ENCODE data around the gene MAP3K6. TPM values are rescaled to one million over a fixed set of nuclear protein-coding genes. Genes with fewer than 3 reads are reported as not detected.

The MAP3K6 gene
- total RNA-seq, 1 donor from 2014 or later: 12.1 TPM

- Histone ChIP-seq H3K27me3 (ENCODE audit: control insufficient read depth, insufficient read depth, low read length) (no peaks in the 10 kb centered on the region), H3K4me3 (ENCODE audit: low read depth, low read length) (no peak overlapping the region), H3K36me3 (ENCODE audit: control insufficient read depth, insufficient read depth, low read length) (peaks cover 18% of the 10 kb centered on the region)
- no peak for DNase-seq (ENCODE audit: low read depth)
- TF ChIP-seq CTCF (IDR thresholded peaks at IDR 0.05; ENCODE audit: insufficient read depth, low read length, severe bottlenecking): no peak
- FAIRE-seq: no peak
These were observed 27.5 kb downstream of the MAP3K6 start for GRCh38 chr1:27339213-27339612.

- Histone ChIP-seq H3K27me3 (ENCODE audit: control insufficient read depth, insufficient read depth, low read length) (no peaks in the 10 kb centered on the region), H3K36me3 (ENCODE audit: control insufficient read depth, insufficient read depth, low read length) (peaks cover 22% of the 10 kb centered on the region), H3K4me3 (ENCODE audit: low read depth, low read length) (no peak overlapping the region)
- FAIRE-seq (no peak), DNase-seq (ENCODE audit: low read depth) (no peak)
- TF ChIP-seq CTCF (IDR thresholded peaks at IDR 0.05; ENCODE audit: insufficient read depth, low read length, severe bottlenecking): no peak
These were observed 28.0 kb downstream of the MAP3K6 start for GRCh38 chr1:27338751-27339150.

- peaks cover 34% of the 10 kb centered on the region for H3K36me3 ChIP-seq (ENCODE audit: control insufficient read depth, insufficient read depth, low read length)
- FAIRE-seq: no peak
These were observed 30.0 kb downstream of the MAP3K6 start for GRCh38 chr1:27336756-27337155.

GRCh38 chr1:27335506-27336422 is 31.0 kb downstream of the MAP3K6 start:
- no peak for FAIRE-seq
- Histone ChIP-seq H3K4me3 (ENCODE audit: low read depth, low read length) (no peak overlapping the region), H3K36me3 (ENCODE audit: control insufficient read depth, insufficient read depth, low read length) (peaks cover 38% of the 10 kb centered on the region), H3K27me3 (ENCODE audit: control insufficient read depth, insufficient read depth, low read length) (no peaks in the 10 kb centered on the region)
- TF ChIP-seq CTCF (IDR thresholded peaks at IDR 0.05; ENCODE audit: insufficient read depth, low read length, severe bottlenecking): no peak
- DNase-seq (ENCODE audit: low read depth): no peak

More at GRCh38 chr1:27336756-27337155, 30.0 kb downstream of the MAP3K6 start:
- H3K4me3 ChIP-seq (ENCODE audit: low read depth, low read length): no peak overlapping the region
- H3K27me3 ChIP-seq (ENCODE audit: control insufficient read depth, insufficient read depth, low read length): no peaks in the 10 kb centered on the region
- DNase-seq (ENCODE audit: low read depth): no peak
- TF ChIP-seq CTCF (IDR thresholded peaks at IDR 0.05; ENCODE audit: insufficient read depth, low read length, severe bottlenecking): no peak

- no peak for FAIRE-seq
- H3K27me3 ChIP-seq (ENCODE audit: control insufficient read depth, insufficient read depth, low read length): no peaks in the 10 kb centered on the region
- H3K4me3 ChIP-seq (ENCODE audit: low read depth, low read length): no peak overlapping the region
- peaks cover 40% of the 10 kb centered on the region for H3K36me3 ChIP-seq (ENCODE audit: control insufficient read depth, insufficient read depth, low read length)
- DNase-seq (ENCODE audit: low read depth): no peak
- TF ChIP-seq CTCF (IDR thresholded peaks at IDR 0.05; ENCODE audit: insufficient read depth, low read length, severe bottlenecking): no peak
These were observed 33.0 kb downstream of the MAP3K6 start for GRCh38 chr1:27333717-27334279.

Data from bronchial epithelial cell (primary cell).